Stimulated activated CD4-positive, alpha-beta T cell treated with anti-CD3 and anti-CD28 coated beads, Interleukin-12 subunit alpha, Interleukin-12 subunit beta, amount 100 ng/mL, for 4 hours (primary cell): Measurements from ENCODE around the gene SARS1.
A peak's percentile ranks its signal among the peaks of the same experiment; 100 is the strongest.

Source experiments
- DNase-seq: peaks from one replicate; pipeline ENCODE4 v3.0.0-alpha.2; 2020

The SARS1 gene

GRCh38 chr1:109229531-109230127, 15.9 kb downstream of the SARS1 start:
- no peak for DNase-seq

- no peak for DNase-seq
These were observed 17.3 kb downstream of the SARS1 start for GRCh38 chr1:109231066-109231465.

- no peak for DNase-seq
These were observed 21.4 kb downstream of the SARS1 start for GRCh38 chr1:109235137-109235536.

DNA sequence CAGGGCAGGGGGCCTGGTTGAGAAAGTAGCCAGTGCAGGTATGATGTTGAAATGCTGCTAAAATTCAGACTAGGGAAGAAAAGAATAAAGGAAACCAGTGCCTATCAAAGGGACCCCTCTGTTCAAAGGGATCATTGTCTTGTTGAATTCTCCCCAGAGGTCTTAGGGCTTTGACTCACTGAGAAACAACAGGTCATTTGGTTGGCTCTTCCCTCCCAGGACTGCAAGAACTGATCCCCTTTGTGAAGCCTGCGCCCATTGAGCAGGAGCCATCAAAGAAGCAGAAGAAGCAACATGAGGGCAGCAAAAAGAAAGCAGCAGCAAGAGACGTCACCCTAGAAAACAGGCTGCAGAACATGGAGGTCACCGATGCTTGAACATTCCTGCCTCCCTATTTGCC, 23.8 kb downstream of the SARS1 start:
- DNase-seq = no peak

DNA sequence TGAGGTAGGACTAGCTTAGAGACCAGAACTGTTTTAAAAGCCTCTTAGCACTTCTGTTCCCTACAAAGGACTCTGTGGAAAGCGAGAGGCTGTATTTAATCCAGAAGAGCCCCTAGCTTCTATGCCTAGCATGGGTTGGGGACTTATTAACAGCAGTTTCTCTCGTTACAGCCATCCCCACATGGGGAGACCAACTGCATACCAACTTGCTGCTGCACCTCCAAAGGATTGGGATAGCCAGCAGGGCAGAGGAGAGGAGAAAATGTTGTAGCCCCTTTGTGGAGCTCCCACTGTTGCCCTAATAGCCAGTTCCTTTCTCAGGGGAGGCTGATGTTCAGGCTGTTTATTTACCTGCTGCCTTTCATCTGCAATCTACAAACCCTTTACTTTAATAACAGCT, 24.7 kb downstream of the SARS1 start:
- no peak for DNase-seq

GRCh38 chr1:109239047-109239408, 25.3 kb downstream of the SARS1 start:
- DNase-seq = no peak

DNA sequence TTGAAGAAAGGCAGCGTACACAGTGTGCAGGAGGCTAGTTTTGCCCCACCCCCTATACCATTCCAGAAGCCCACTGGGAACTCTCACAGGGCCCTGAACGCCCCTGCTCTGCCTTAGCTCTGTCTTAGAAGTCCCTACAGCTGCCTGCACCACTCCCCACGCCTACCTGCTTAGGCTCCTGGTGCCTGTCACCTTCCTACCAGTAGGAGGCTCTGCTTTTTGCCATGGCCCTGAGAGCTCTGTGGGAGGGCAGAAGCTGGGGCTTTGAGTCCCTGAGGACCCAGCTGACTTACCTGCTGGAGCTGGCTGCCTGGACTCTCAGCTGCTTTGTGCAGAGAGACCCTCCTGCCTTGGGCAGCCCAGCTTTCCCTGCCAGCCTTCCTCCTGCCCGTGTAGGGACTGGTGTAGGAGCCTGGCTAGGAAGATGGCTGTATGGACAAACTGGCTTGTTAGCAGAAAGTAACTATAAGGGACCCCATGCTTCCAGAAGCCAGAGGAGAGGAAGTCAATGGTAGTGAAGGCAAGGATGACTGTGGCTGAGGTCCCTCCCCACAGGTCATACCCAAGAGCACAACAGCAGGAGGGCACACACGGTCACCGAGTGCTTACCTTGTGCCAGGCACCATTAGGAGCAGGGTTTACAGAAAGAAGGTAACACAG, 25.8 kb downstream of the SARS1 start:
- DNase-seq = no peak

GRCh38 chr1:109240158-109241152, 26.7 kb downstream of the SARS1 start:
- no peak for DNase-seq

- DNase-seq = no peak
These were observed 27.6 kb downstream of the SARS1 start for GRCh38 chr1:109241344-109241743.

- DNase-seq = no peak
These were observed 28.2 kb downstream of the SARS1 start for GRCh38 chr1:109241841-109242345.

DNA sequence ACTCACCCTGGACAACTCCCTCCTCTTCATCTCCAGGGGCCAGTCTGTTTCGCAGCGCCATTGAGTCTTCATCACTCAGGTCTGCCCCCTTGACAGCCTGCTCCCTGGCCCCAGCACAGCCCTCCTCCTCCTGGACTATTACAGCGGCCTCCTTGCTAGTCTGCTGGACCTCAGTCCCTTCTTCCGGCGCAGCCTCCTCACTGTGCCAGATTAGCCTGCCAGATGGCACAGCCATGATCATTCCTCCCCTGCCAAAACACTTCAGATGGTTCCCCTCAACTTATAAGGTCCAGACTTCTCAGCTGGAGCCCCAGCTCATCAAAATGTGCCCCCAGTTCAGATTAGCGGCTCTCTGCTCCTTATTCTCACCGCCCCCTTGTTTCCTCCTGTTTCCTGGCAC, 28.7 kb downstream of the SARS1 start:
- no peak for DNase-seq

DNA sequence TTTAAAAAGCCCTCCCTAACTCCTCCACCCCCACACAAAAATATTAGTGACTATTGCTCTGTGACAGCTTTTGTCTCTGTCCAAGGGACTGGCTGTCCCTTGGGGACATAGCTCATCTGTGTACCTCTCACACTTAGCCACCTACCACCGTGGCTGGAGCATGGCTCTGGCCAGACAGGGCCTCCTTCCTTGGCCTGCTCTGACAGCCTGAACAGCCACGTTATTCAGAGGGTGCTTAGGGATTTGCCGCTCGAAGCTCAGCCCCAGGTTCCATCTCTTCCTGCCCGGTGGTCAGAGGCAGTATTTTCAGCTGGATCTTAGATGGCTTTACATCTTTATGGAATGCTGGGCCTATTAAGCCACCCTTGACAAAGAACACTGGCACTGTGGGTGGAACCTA, 29.5 kb downstream of the SARS1 start:
- DNase-seq = no peak

DNA sequence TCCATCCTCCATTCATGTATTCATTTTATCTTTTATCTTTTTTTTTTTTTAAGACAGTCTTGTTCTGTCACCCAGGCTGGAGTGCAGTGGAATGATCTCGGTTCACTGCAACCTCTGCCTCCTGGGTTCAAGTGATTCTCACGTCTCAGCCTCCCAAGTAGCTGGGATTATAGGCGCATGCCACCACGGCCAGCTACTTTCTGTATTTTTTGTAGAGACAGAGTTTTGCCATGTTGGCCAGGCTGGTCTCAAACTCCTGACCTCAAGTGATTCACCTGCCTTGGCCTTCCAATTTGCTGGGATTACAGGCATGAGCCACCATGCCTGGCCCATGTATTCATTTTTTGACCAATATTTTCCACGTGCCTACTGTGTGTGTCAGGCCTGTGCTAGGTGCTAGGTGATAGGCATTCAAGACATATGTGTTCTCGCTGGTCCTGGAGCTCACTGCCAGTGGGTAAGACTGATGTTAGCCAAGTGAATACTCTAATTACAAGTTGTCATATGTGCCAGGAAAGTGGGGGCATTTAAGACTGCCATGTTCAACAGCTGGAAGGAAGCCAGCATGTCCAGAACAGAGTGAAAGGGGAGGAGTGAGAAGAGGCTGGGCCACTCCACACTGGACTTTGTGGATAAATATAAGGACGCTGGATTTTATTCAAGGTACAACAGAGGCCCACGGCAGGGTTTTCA, 30.3 kb downstream of the SARS1 start:
- DNase-seq = no peak

- no peak for DNase-seq
These were observed 32.4 kb downstream of the SARS1 start for GRCh38 chr1:109246141-109246551.

GRCh38 chr1:109247401-109248365, 34.0 kb downstream of the SARS1 start:
- DNase-seq = no peak

- no peak for DNase-seq
These were observed 34.7 kb downstream of the SARS1 start for GRCh38 chr1:109248444-109248796.

DNA sequence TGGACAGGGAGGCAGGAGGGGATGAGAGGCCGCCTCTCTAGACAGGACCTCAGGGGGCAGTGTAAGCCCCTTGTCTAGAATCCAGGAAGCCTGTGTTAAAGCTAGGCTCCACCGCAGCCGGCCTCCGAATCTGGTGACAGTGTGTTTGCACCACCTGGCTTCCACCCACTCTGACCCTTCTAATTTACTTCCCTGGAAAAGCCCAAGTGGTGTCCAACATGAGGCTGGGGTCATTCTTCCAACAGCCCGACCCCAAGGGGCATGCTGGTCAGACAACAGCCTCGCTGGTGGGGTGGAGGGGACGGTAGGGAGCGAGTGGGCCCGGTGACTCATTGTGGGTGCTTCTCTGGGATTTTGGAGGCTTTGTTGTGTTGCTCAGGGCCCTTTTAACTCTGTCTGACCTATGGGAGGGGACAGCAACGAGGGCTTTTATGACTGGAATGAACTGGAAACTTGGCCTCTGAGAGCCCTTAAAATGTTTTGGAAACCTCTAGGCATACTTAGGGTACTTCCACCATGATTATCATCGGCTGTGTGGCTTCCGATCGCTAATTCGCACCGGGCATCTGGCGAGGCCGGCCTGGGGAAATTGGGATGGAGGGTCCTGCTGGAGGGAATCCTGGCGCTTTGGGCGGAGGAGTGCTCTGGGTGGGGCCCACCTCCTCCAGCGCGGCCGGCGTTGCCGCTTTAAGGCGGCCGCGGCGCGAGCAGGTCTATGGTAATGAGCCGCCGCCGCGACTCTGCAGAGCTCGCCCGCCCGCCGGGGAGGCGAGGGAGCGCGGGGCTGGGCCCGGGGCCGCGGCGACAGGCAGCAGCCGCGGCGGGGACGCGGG, 35.3 kb downstream of the SARS1 start, which contains the start of gene CELSR2:
CELSR2 (plus strand) TSS at position 743 of the 833 bp plus-strand sequence. CDS start 541 bp downstream, outside the sequence.
- DNase-seq = peak; percentile 51

- no peak for DNase-seq
These were observed 36.1 kb downstream of the SARS1 start for GRCh38 chr1:109249654-109250401.

DNA sequence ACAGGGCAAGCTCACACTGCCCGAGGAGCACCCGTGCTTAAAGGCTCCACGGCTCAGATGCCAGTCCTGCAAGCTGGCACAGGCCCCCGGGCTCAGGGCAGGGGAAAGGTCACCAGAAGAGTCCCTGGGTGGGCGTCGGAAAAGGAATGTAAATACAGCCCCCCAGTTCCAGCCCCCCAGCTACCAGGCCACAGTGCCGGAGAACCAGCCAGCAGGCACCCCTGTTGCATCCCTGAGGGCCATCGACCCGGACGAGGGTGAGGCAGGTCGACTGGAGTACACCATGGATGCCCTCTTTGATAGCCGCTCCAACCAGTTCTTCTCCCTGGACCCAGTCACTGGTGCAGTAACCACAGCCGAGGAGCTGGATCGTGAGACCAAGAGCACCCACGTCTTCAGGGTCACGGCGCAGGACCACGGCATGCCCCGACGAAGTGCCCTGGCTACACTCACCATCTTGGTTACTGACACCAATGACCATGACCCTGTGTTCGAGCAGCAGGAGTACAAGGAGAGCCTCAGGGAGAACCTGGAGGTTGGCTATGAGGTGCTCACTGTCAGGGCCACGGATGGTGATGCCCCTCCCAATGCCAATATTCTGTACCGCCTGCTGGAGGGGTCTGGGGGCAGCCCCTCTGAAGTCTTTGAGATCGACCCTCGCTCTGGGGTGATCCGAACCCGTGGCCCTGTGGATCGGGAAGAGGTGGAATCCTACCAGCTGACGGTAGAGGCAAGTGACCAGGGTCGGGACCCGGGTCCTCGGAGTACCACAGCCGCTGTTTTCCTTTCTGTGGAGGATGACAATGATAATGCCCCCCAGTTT, 36.9 kb downstream of the SARS1 start:
- DNase-seq = no peak
